Endothelial cell of umbilical vein (primary cell): Measurements from ENCODE around the gene MAP2K5. TPM values are rescaled to one million over a fixed set of nuclear protein-coding genes. Genes with fewer than 3 reads are reported as not detected.

ENCODE experiments used
- BruUV-seq: library from RNA; stranded (reverse); fragments of 400-500 nt; replicated peaks from 2 replicates; lab custom pipeline; 2021; lab: Mats Ljungman, UMichigan
- CTCF ChIA-PET: fragments of 300-600, 350-600 bp; sonication (Branson Sonifier 250); formaldehyde crosslinking; loops from one replicate; lab custom pipeline; 2021; ENCODE audit warnings: antibody characterized with exemption, inconsistent platforms; lab: Charles Lee
- POLR2A ChIA-PET: fragments of 300-600, 350-600 bp; sonication (Branson Sonifier 250); formaldehyde crosslinking; loops from one replicate; lab custom pipeline; 2021; ENCODE audit warnings: antibody characterized with exemption, inconsistent platforms; lab: Charles Lee
- DNase-seq: peaks from one replicate; pipeline ENCODE4 v3.0.0-alpha.2; 2011; ENCODE audit warnings: low read depth, low spot score
- FAIRE-seq: peaks from 2 replicates; lab custom pipeline; 2011; peaks lifted over from hg19 to GRCh38; lab: Jason Lieb, UNC
- H2AFZ ChIP-seq: 2 replicates; pipeline ENCODE4 v1.6.0; 2012; ENCODE audit warnings: low read depth, low read length, control low read depth, inconsistent platforms
- H3K27ac ChIP-seq: 2 replicates; pipeline ENCODE4 v1.5.1; 2011; ENCODE audit warnings: low read depth, mild to moderate bottlenecking, control low read depth, low read length, moderate library complexity; ENCODE audit not compliant: insufficient read depth
- H3K27me3 ChIP-seq, 2 experiments: 2 replicates each; pipeline versions ENCODE4 v1.6.0 to v1.6.1; 2011; ENCODE audit warnings: low read length in 2 of 2, mixed read lengths in 1 of 2; ENCODE audit not compliant: control insufficient read depth in 2 of 2, insufficient read depth in 2 of 2
- H3K36me3 ChIP-seq, 2 experiments: 2 replicates in 1 of 2; 3 replicates in 1 of 2; pipeline ENCODE4 v1.5.1; 2011; ENCODE audit warnings: low read length in 2 of 2, mild to moderate bottlenecking in 1 of 2, moderate library complexity in 1 of 2; ENCODE audit not compliant: control insufficient read depth in 2 of 2, insufficient read depth in 2 of 2; ENCODE audit errors: extremely low read depth in 1 of 2
- H3K4me1 ChIP-seq: 3 replicates; pipeline ENCODE4 v1.5.1; 2011; ENCODE audit warnings: mild to moderate bottlenecking, low read length; ENCODE audit not compliant: control insufficient read depth, insufficient read depth; ENCODE audit errors: extremely low read depth
- H3K4me2 ChIP-seq: 2 replicates; pipeline ENCODE4 v1.6.1; 2011; ENCODE audit warnings: low read length, control low read depth, mixed read lengths; ENCODE audit not compliant: insufficient read depth
- H3K4me3 ChIP-seq, 3 experiments: fragments of 200-600 bp in 1 of 3; sonication (generic), shearing (Covaris generic) in 1 of 3; replicated peaks in 1 of 3; 2 replicates each; pipeline ENCODE4 v1.5.1; 2011 to 2016; ENCODE audit warnings: control low read depth in 3 of 3, low read length in 3 of 3, mild to moderate bottlenecking in 2 of 3, inconsistent platforms in 1 of 3, low read depth in 1 of 3, moderate library complexity in 1 of 3; ENCODE audit not compliant: insufficient read depth in 1 of 3
- H3K79me2 ChIP-seq: 2 replicates; pipeline ENCODE4 v1.6.0; 2012; ENCODE audit warnings: low read length, inconsistent platforms; ENCODE audit not compliant: control insufficient read depth, insufficient read depth
- H3K9ac ChIP-seq: replicated peaks from 2 replicates; pipeline ENCODE3; 2011; ENCODE audit warnings: low read length, control low read depth; ENCODE audit not compliant: insufficient read depth; ENCODE audit errors: extremely low read depth
- H3K9me1 ChIP-seq: replicated peaks from 3 replicates; pipeline ENCODE4 v1.6.0; 2011; ENCODE audit warnings: mild to moderate bottlenecking, low read length; ENCODE audit not compliant: control insufficient read depth, insufficient read depth; ENCODE audit errors: extremely low read depth
- H3K9me3 ChIP-seq: replicated peaks from 2 replicates; pipeline ENCODE4 v1.5.1; 2012; ENCODE audit warnings: low read length, inconsistent platforms; ENCODE audit not compliant: control insufficient read depth, insufficient read depth
- H4K20me1 ChIP-seq: replicated peaks from 2 replicates; pipeline ENCODE3; 2011; ENCODE audit warnings: mild to moderate bottlenecking, low read length; ENCODE audit not compliant: control insufficient read depth, insufficient read depth; ENCODE audit errors: extremely low read depth
- CTCF ChIP-seq, 2 donors: IDR thresholded peaks; 1 replicate in 1 of 2; 2 replicates in 1 of 2; pipeline ENCODE4 v1.5.1; 2011; ENCODE audit warnings: low read length in 2 of 2, mild to moderate bottlenecking in 2 of 2, moderate library complexity in 2 of 2, control low read depth in 1 of 2, inconsistent platforms in 1 of 2, low read depth in 1 of 2; ENCODE audit not compliant: insufficient read depth in 1 of 2; ENCODE audit errors: extremely low read depth in 1 of 2
- FOS ChIP-seq: IDR thresholded peaks from 2 replicates; pipeline ENCODE4 v1.6.1; 2011; ENCODE audit warnings: mild to moderate bottlenecking, low read length, moderate library complexity, borderline replicate concordance; ENCODE audit not compliant: insufficient read depth
- GATA2 ChIP-seq: IDR thresholded peaks from 2 replicates; pipeline ENCODE4 v1.7.0; 2011; ENCODE audit warnings: low read depth, mild to moderate bottlenecking, moderate library complexity, mixed read lengths, low read length; ENCODE audit not compliant: insufficient read length, insufficient read depth
- JUN ChIP-seq: IDR thresholded peaks from 2 replicates; pipeline ENCODE4 v1.6.1; 2011; ENCODE audit warnings: borderline replicate concordance, low read depth; ENCODE audit not compliant: insufficient read length, insufficient read depth
- MAX ChIP-seq: IDR thresholded peaks from 2 replicates; pipeline ENCODE4 v1.6.1; 2011; ENCODE audit not compliant: insufficient read depth, insufficient read length
- MYC ChIP-seq: IDR thresholded peaks from one replicate; pipeline ENCODE4 v1.6.1; 2011; ENCODE audit warnings: mild to moderate bottlenecking, low read depth, low read length
- POLR2A ChIP-seq: IDR thresholded peaks from 2 replicates; pipeline ENCODE4 v1.6.1; 2012; ENCODE audit warnings: low read depth, mild to moderate bottlenecking, control low read depth, low read length
- dilution Hi-C: fragments of 300-500 bp; cut with MboI; formaldehyde crosslinking; loops from one replicate; pipeline ENCODE4 v1.15.0; 2019; ENCODE audit warnings: low sequenced_read_pairs; ENCODE audit not compliant: extremely low pct_ligation_motif_present
- intact Hi-C: fragments of 100-400 bp; cut with micrococcal nuclease; formaldehyde crosslinking; loops from one replicate; pipeline ENCODE4 v1.10.0; 2022
- polyA plus RNA-seq, 4 experiments: library from polyadenylated mRNA; depleted of rRNA in 3 of 4; stranded (reverse) in 3 of 4; unstranded in 1 of 4; fragments of >200 nt; gene quantifications; 2 replicates each; pipeline versions ENCODE4 v1.2.1 to v1.2.3, GENCODE V29; 2011 to 2012; ENCODE audit warnings: missing spikeins in 1 of 4
- total RNA-seq: library from RNA; stranded (reverse); gene quantifications from 2 replicates; pipeline ENCODE4 v1.2.3, GENCODE V29; 2021

The MAP2K5 gene
- total and polyA plus RNA-seq, 2 donors (not counting 3 experiments of a cell fraction or from before 2014, with no cell fraction given), result 4.9 to 24.7 TPM

GRCh38 chr15:67512933-67513714, 29.4 kb upstream of the MAP2K5 start:
- ChIA-PET POLR2A (no interaction called here), CTCF (interaction anchor here (0.6 kb wide), 1 partner anchor 10 kb away, joined by 3 read pairs; no protein-coding TSS in a partner anchor)
- no TSS peak for BruUV-seq
- Histone ChIP-seq H3K9ac (no peak overlapping the region), H3K4me3 (no peak overlapping the region), H3K27me3 (no peaks in the 10 kb centered on the region), H3K9me1 (no peaks in the 10 kb centered on the region), H3K27ac (no peak overlapping the region), H3K79me2 (no peaks in the 10 kb centered on the region), H3K9me3 (no peaks in the 10 kb centered on the region), H2AFZ (no peak overlapping the region), H3K4me1 (no peaks in the 10 kb centered on the region), H3K36me3 (no peaks in the 10 kb centered on the region), H3K4me2 (no peak overlapping the region), H4K20me1 (no peaks in the 10 kb centered on the region)
- dilution Hi-C loops (no loop called here), intact Hi-C loops (no loop called here)
- TF ChIP-seq FOS, result no peak
- no peak for TF ChIP-seq GATA2
- no peak for TF ChIP-seq MAX
- no peak for TF ChIP-seq POLR2A
- TF ChIP-seq CTCF (IDR thresholded peaks at IDR 0.05; ENCODE audit: extremely low read depth in 1 of 2, insufficient read depth in 1 of 2, low read depth in 1 of 2, low read length in 2 of 2), result no peak
- no peak for TF ChIP-seq JUN
- no peak for TF ChIP-seq MYC
- no peak for DNase-seq
- no peak for FAIRE-seq
